ENCODE data around the gene KRT75.

Gene KRT75

GRCh38 chr12:52407918-52408317, 26.3 kb downstream of the KRT75 start (continued):
- TF ChIP-seq ZNF280C (tag by site-specific recombination; IDR thresholded peaks at IDR 0.05) = no peak
- TF ChIP-seq PRDM10 (tag by site-specific recombination; IDR thresholded peaks at IDR 0.05) = no peak
- TF ChIP-seq ZNF426 (tag by site-specific recombination; IDR thresholded peaks at IDR 0.05) = no peak
- TF ChIP-seq ZNF624 (tag by site-specific recombination; IDR thresholded peaks at IDR 0.05) = no peak
- no peak for TF ChIP-seq ZNF280D (tag by site-specific recombination; IDR thresholded peaks at IDR 0.05)
- no peak for TF ChIP-seq ZSCAN16 (tag by site-specific recombination; IDR thresholded peaks at IDR 0.05)

- no peaks in the 10 kb centered on the region for H3K9me3 ChIP-seq (ENCODE audit: control insufficient read depth, insufficient read depth, low read depth, low read length)
- CTCF ChIA-PET = interaction anchor here (0.6 to 4.7 kb wide), 2 partner anchors 11 to 252 kb away, joined by 3 to 26 read pairs; no protein-coding TSS in a partner anchor
Measured at GRCh38 chr12:52405922-52406385, 28.2 kb downstream of the KRT75 start, which contains the start of gene KRT82. Gene KRT82, minus strand, starts transcription at chr12:52406335. Its CDS starts 58 bp downstream, at chr12:52406277.

More at GRCh38 chr12:52405922-52406385, 28.2 kb downstream of the KRT75 start, which contains the start of gene KRT82:
- H3K4me1 ChIP-seq (ENCODE audit: control insufficient read depth, insufficient read depth, low read length) = no peaks in the 10 kb centered on the region
- H3K36me3 ChIP-seq (ENCODE audit: control insufficient read depth in 2 of 2, insufficient read depth in 1 of 2, low read length in 2 of 2) = no peaks in the 10 kb centered on the region
- TF ChIP-seq ZNF19 (tag by site-specific recombination; IDR thresholded peaks at IDR 0.05; ENCODE audit: low read depth) = no peak
- no peak for TF ChIP-seq GLIS1 (tag by site-specific recombination; IDR thresholded peaks at IDR 0.05)
- TF ChIP-seq ZNF280C (tag by site-specific recombination; IDR thresholded peaks at IDR 0.05) = no peak
- TF ChIP-seq ZNF560 (tag by site-specific recombination; IDR thresholded peaks at IDR 0.05; ENCODE audit: borderline replicate concordance) = no peak
- TF ChIP-seq ZNF544 (tag by site-specific recombination; IDR thresholded peaks at IDR 0.05) = no peak
- no peak for TF ChIP-seq ZNF354C (tag by site-specific recombination; IDR thresholded peaks at IDR 0.05; ENCODE audit: borderline replicate concordance, low read depth)
- no peak for TF ChIP-seq ZNF155 (tag by site-specific recombination; IDR thresholded peaks at IDR 0.05)
- TF ChIP-seq ZNF114 (tag by site-specific recombination; IDR thresholded peaks at IDR 0.05) = no peak
- TF ChIP-seq ZNF24 (tag by site-specific recombination; IDR thresholded peaks at IDR 0.05) = no peak
- TF ChIP-seq ELK4 (IDR thresholded peaks at IDR 0.05; ENCODE audit: borderline replicate concordance, low read depth, low read length) = no peak
- TF ChIP-seq ZNF221 (tag by site-specific recombination; IDR thresholded peaks at IDR 0.05; ENCODE audit: borderline replicate concordance) = no peak
- TF ChIP-seq ZBTB26 (tag by site-specific recombination; optimal IDR thresholded peaks at IDR 0.05) = no peak
- no peak for TF ChIP-seq ZNF133 (tag by site-specific recombination; IDR thresholded peaks at IDR 0.05)
- POLR2A ChIA-PET = no interaction called here
- no peak within 1 kb of the TSS for H3K4me3 ChIP-seq (ENCODE audit: low read depth, low read length)
- H3K27ac ChIP-seq (ENCODE audit: extremely low read depth, low read depth, low read length) = no peak within 1 kb of the TSS

All from HEK293 (cell line).